VCaP (cell line): ENCODE measurements around the gene MFAP5.

Source experiments
- H3K27ac ChIP-seq: fragments of 450-650 bp; 2 replicates; pipeline ENCODE4 v1.5.1; 2017
- CTCF ChIP-seq: fragments of 450-650 bp; conservative IDR thresholded peaks from 2 replicates; pipeline ENCODE4 v1.5.1; 2017; ENCODE audit warnings: mild to moderate bottlenecking, moderate library complexity

Gene MFAP5

GRCh38 chr12:8675591-8676036, 13.0 kb upstream of the MFAP5 start:
- H3K27ac ChIP-seq, result no peak overlapping the region
- no peak for TF ChIP-seq CTCF

GRCh38 chr12:8672381-8672780, 9.8 kb upstream of the MFAP5 start:
- no peak for TF ChIP-seq CTCF
- H3K27ac ChIP-seq, result no peak overlapping the region

GRCh38 chr12:8668441-8668840, 5.8 kb upstream of the MFAP5 start:
- TF ChIP-seq CTCF, result no peak
- H3K27ac ChIP-seq, result no peak overlapping the region

- no peak overlapping the region for H3K27ac ChIP-seq
- no peak for TF ChIP-seq CTCF
Measured at GRCh38 chr12:8667270-8667669, 4.6 kb upstream of the MFAP5 start.

- H3K27ac ChIP-seq, result no peak overlapping the region
Measured at GRCh38 chr12:8665759-8666158, 3.1 kb upstream of the MFAP5 start.

GRCh38 chr12:8664228-8664913, 1.7 kb upstream of the MFAP5 start:
- H3K27ac ChIP-seq, result no peak overlapping the region

More at GRCh38 chr12:8665759-8666158, 3.1 kb upstream of the MFAP5 start:
- no peak for TF ChIP-seq CTCF

GRCh38 chr12:8661751-8662150, 875 bp downstream of the MFAP5 start:
- TF ChIP-seq CTCF, result no peak
- no peak overlapping the region for H3K27ac ChIP-seq

More at GRCh38 chr12:8664228-8664913, 1.7 kb upstream of the MFAP5 start:
- TF ChIP-seq CTCF, result no peak
